RPMI8226 (cell line): Measurements from ENCODE around the gene FCHO1.

Experiments
- DNase-seq: peaks from one replicate; pipeline ENCODE4 v3.0.0-alpha.2; 2015

Gene FCHO1

GRCh38 chr19:17751103-17751911 is at the start of gene FCHO1:
FCHO1 (plus strand) TSS chr19:17751477; CDS start chr19:17755165, 3,688 bp downstream.
- peak; percentile 82 for DNase-seq

DNA sequence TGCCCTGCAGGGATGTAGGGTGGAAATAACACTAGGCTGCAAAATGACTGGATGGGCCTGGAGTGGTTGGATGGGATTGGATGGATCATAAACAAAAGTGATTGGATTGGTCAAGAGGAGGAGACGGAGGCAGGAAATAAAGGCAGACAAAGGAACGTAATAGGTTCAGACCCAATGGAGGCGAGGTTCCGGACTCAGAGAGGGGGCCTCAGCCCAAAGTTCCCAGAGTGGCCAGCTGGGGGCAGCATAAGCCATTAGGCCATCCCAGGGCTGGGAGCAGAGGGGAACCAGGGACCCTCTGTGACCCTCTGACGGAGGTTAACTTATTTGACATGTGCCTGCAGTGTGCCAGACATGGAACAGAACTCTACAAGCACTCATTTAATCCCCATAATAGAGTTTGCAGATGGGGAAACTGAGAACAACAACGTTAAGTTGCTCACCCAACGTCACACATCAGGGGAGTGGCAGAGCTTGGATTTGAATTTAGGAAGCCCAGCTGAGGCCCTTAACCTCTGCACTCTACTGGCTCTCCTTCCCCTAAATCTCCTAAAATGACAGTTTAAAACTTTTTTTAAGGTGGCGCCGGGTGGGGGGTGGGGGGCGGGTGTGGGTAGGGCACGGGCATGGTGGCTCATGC is 47.3 kb upstream of the FCHO1 start:
- peak; percentile 35 for DNase-seq

DNA sequence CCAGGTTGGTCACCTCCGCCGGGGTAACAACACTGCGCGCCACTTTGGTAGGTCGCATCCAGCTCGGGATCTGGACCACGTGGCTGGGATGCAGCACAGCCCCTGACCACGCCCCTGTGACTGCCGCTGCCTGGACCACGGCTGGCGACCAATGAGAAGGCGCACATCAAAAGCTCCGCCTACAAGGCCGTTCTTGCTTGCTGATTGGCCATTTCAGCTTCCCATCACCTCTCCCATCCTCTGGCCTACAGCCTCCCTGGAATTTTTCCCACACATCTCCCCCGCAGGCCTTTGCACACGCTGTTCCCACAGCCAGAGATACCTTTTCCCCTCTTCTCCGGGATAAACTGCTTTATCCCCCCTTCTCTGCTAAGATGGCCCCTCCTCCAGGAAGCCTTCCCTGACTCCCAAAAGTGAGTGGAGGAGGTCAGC is 44.5 kb upstream of the FCHO1 start:
- no peak for DNase-seq

DNA sequence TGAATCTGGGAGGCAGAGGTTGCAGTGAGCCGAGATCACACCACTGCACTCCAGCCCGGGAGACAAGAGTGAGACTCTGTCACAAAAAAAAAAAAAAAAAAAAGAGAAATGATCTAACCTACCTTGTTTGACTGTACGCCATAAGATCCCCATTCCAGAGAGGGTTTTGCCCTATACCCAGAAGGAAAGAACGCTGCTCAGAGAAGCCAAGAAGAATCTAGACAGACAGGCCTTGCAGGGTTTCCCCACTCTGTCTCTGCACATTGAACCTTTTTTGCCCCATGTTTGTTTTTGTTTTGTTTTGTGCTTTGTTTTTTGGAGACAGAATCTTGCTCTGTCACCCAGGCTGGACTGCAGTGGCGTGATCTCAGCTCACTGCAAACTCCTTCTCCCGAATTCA is 39.4 kb upstream of the FCHO1 start:
- no peak for DNase-seq

GRCh38 chr19:17716309-17716929 is 34.9 kb upstream of the FCHO1 start:
- DNase-seq = no peak

DNA sequence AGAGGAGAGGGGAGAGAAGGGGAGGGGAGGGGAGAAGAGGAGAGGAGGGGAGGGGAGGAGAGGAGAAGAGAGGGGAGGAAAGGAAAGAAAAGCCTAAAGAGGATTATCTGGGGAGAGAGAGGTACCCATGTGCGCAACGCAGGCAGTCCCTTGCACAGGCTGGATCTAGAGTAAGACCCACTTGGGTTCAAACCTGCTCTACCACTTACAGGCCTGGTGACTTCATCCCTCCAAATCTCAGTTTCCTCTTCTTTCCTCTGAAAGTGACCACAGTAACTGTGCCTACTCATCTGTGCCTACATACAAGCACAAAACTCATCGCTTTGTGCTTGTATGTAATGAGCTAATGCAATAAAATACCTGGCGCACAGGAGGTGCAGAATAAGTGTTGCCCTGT is 32.7 kb upstream of the FCHO1 start:
- no peak for DNase-seq

- DNase-seq = peak; percentile 70
Observed at GRCh38 chr19:17718947-17719711, 32.1 kb upstream of the FCHO1 start, which contains the start of gene MAP1S. MAP1S (plus strand) TSS chr19:17719480; CDS start chr19:17719503, 23 bp downstream.

DNA sequence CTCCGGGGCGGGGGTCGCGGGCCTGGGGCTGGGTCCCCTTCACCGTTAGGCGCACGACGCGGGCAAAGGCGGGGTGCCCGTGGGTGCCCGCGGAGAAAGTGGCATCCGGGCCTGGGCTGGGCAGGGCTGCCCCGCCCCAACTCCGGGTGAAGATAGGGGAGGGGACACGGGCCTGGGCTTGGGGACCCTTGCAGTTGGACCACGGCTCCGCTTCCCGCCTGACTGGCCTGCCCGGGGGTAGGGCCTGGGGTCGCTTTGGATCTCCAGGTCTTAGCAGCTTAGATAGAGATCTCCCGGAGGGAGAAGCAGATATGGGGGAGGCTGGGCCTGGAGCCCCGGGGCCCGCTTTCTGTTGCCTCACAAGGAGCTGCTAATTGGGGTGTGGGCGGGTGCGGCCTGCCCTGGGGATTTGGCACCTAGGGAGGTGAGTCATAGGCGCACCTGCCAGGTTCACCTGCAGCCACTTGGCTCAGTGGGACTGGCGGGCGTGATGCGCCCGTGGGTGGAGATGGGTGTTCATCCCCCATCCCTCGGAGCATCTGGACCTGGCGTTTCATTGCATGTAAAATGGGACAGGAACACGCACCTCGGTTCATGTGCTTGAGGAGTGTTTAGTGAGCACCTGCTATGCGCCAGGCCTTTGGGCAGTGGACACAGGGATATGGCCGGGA is 31.4 kb upstream of the FCHO1 start:
- DNase-seq = peak; percentile 55

GRCh38 chr19:17720440-17720839 is 30.8 kb upstream of the FCHO1 start:
- no peak for DNase-seq

- no peak for DNase-seq
Observed at GRCh38 chr19:17721111-17721628, 30.1 kb upstream of the FCHO1 start.

GRCh38 chr19:17721821-17722220 is 29.5 kb upstream of the FCHO1 start:
- DNase-seq = no peak

GRCh38 chr19:17722655-17723240 is 28.5 kb upstream of the FCHO1 start:
- DNase-seq = no peak

GRCh38 chr19:17724655-17725054 is 26.6 kb upstream of the FCHO1 start:
- DNase-seq = no peak

- DNase-seq = no peak
Observed at GRCh38 chr19:17725422-17726078, 25.7 kb upstream of the FCHO1 start.

DNA sequence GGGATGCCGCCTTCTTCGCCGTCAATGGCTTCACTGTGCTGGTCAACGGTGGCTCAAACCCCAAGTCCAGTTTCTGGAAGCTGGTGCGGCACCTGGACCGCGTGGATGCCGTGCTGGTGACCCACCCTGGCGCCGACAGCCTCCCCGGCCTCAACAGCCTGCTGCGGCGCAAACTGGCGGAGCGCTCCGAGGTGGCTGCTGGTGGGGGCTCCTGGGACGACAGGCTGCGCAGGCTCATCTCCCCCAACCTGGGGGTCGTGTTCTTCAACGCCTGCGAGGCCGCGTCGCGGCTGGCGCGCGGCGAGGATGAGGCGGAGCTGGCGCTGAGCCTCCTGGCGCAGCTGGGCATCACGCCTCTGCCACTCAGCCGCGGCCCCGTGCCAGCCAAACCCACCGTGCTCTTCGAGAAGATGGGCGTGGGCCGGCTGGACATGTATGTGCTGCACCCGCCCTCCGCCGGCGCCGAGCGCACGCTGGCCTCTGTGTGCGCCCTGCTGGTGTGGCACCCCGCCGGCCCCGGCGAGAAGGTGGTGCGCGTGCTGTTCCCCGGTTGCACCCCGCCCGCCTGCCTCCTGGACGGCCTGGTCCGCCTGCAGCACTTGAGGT is 25.0 kb upstream of the FCHO1 start:
- DNase-seq = no peak

DNA sequence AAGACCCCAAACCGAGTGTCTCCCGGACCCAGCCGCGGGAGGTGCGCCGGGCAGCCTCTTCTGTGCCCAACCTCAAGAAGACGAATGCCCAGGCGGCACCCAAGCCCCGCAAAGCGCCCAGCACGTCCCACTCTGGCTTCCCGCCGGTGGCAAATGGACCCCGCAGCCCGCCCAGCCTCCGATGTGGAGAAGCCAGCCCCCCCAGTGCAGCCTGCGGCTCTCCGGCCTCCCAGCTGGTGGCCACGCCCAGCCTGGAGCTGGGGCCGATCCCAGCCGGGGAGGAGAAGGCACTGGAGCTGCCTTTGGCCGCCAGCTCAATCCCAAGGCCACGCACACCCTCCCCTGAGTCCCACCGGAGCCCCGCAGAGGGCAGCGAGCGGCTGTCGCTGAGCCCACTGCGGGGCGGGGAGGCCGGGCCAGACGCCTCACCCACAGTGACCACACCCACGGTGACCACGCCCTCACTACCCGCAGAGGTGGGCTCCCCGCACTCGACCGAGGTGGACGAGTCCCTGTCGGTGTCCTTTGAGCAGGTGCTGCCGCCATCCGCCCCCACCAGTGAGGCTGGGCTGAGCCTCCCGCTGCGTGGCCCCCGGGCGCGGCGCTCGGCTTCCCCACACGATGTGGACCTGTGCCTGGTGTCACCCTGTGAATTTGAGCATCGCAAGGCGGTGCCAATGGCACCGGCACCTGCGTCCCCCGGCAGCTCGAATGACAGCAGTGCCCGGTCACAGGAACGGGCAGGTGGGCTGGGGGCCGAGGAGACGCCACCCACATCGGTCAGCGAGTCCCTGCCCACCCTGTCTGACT is 24.1 kb upstream of the FCHO1 start:
- DNase-seq = no peak

DNA sequence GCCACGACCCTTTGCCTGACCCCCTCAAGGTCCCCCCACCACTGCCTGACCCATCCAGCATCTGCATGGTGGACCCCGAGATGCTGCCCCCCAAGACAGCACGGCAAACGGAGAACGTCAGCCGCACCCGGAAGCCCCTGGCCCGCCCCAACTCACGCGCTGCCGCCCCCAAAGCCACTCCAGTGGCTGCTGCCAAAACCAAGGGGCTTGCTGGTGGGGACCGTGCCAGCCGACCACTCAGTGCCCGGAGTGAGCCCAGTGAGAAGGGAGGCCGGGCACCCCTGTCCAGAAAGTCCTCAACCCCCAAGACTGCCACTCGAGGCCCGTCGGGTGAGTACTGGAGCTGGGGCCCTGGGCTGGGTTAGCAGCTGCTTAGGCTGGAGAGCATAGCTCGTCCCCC is 23.4 kb upstream of the FCHO1 start:
- DNase-seq = no peak

GRCh38 chr19:17733127-17733526 is 18.1 kb upstream of the FCHO1 start:
- no peak for DNase-seq

DNA sequence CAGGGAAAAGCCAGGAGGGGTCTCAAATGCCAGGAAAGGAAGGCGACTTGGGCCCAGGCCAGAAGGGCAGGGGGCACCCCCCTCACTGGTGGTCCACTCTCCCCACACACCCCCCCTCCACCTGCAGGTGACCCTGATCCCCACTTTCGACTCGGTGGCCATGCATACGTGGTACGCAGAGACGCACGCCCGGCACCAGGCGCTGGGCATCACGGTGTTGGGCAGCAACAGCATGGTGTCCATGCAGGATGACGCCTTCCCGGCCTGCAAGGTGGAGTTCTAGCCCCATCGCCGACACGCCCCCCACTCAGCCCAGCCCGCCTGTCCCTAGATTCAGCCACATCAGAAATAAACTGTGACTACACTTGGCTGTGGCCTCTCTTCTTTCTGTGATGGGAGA is 17.1 kb upstream of the FCHO1 start:
- no peak for DNase-seq

- no peak for DNase-seq
Observed at GRCh38 chr19:17735410-17735809, 15.9 kb upstream of the FCHO1 start.
